Hepatocyte (in vitro differentiated cells): ENCODE measurements around the gene GAD2. TPM values are rescaled to one million over a fixed set of nuclear protein-coding genes. Genes with fewer than 3 reads are reported as not detected.

Experiments used
- DNase-seq: peaks from one replicate; pipeline ENCODE4 v3.0.0-alpha.2; 2016; ENCODE audit warnings: low spot score
- H2AFZ ChIP-seq: fragments of 200-600 bp; sonication (generic); 2 replicates; pipeline ENCODE4 v1.6.0; 2016; ENCODE audit warnings: antibody characterized with exemption, mild to moderate bottlenecking
- H3K27ac ChIP-seq: fragments of 200-600 bp; sonication (generic); 2 replicates; pipeline ENCODE4 v1.5.1; 2016; ENCODE audit warnings: mild to moderate bottlenecking
- H3K27me3 ChIP-seq: fragments of 200-600 bp; sonication (generic); 2 replicates; pipeline ENCODE4 v1.6.1; 2016
- H3K36me3 ChIP-seq: fragments of 200-600 bp; sonication (generic); replicated peaks from 2 replicates; pipeline ENCODE4 v1.5.1; 2016; ENCODE audit warnings: low read depth; ENCODE audit not compliant: insufficient read depth
- H3K4me1 ChIP-seq: fragments of 200-600 bp; sonication (generic); 2 replicates; pipeline ENCODE4 v1.5.1; 2016; ENCODE audit warnings: mild to moderate bottlenecking, moderate library complexity; ENCODE audit not compliant: insufficient read depth
- H3K4me2 ChIP-seq: fragments of 200-600 bp; sonication (generic); 2 replicates; pipeline ENCODE4 v1.6.0; 2016
- H3K4me3 ChIP-seq: fragments of 200-600 bp; sonication (generic); 2 replicates; pipeline ENCODE4 v1.5.1; 2016; ENCODE audit warnings: mild to moderate bottlenecking
- H3K79me2 ChIP-seq: fragments of 200-600 bp; sonication (generic); 2 replicates; pipeline ENCODE4 v1.6.0; 2017; ENCODE audit warnings: mild to moderate bottlenecking
- H3K9me2 ChIP-seq: fragments of 200-600 bp; sonication (generic); replicated peaks from 2 replicates; pipeline ENCODE4 v1.6.0; 2017; ENCODE audit warnings: mild to moderate bottlenecking; ENCODE audit not compliant: insufficient read depth
- H3K9me3 ChIP-seq: fragments of 200-600 bp; sonication (generic); 2 replicates; pipeline ENCODE4 v1.5.1; 2016; ENCODE audit warnings: low read depth, mild to moderate bottlenecking
- H4K20me1 ChIP-seq: fragments of 200-600 bp; sonication (generic); 2 replicates; pipeline ENCODE4 v1.6.0; 2016; ENCODE audit warnings: mild to moderate bottlenecking; ENCODE audit not compliant: insufficient read depth, poor library complexity, severe bottlenecking
- EZH2 ChIP-seq: fragments of 200-600 bp; sonication (generic); IDR thresholded peaks from 2 replicates; pipeline ENCODE4 v1.6.1; 2016; ENCODE audit warnings: antibody characterized with exemption, mild to moderate bottlenecking, borderline replicate concordance
- EZH2phosphoT487 ChIP-seq: fragments of 200-600 bp; sonication (generic); IDR thresholded peaks from one replicate; pipeline ENCODE4 v1.6.1; 2018; ENCODE audit warnings: antibody characterized with exemption, mild to moderate bottlenecking, low read depth, moderate library complexity; ENCODE audit not compliant: unreplicated experiment, severe bottlenecking
- WGBS: methylation state at CpG from one replicate; pipeline ENCODE4 v1.1.6; 2016; ENCODE audit warnings: low lambda C conversion rate; ENCODE audit errors: missing lambda C conversion rate; 5-methylcytosine and 5-hydroxymethylcytosine counted together
- polyA plus RNA-seq: library from polyadenylated mRNA; unstranded; fragments of >200 nt; fragmentation: Nextera tagmentation; extraction: Ambion mirVana; gene quantifications from 2 replicates; pipeline ENCODE4 v1.2.1, GENCODE V29; 2016
- total RNA-seq: library from RNA; depleted of rRNA; stranded (reverse); fragments of >200 nt; gene quantifications from 2 replicates; pipeline ENCODE4 v1.2.3, GENCODE V29; 2014
- TF ChIP-seq, protein P1 (sequence below): fragments of 200-600 bp; sonication (generic); IDR thresholded peaks from 2 replicates; pipeline ENCODE4 v1.5.1; 2016; ENCODE audit warnings: antibody characterized with exemption, mild to moderate bottlenecking; ENCODE audit not compliant: poor library complexity

GAD2 gene
- total and polyA plus RNA-seq, 2 experiments from 2014 or later = 0.33 to 0.53 TPM

DNA sequence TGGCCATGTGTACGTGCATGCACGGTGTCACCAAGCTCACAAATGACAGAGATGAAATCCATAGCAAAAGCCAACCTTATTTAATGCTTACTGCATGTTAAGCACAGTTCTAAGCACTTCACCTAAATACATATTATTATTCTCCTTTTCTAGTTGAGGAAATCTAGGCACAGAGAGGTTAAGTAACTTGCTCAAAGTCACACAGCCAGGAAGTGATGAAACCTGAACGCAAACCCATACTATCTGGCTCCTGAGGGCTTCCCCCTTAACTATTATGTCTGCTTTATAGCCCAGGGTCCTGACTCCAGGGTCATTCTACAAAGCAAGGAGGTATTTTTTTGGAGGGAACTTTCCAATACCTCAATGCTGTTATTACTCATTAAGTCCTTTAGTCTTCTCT lies 61.7 kb downstream of the GAD2 start:
- WGBS = 85% methylated on average over 3 of the region's 3 CpGs
- no peak overlapping the region for H2AFZ ChIP-seq
- no peaks in the 10 kb centered on the region for H3K9me2 ChIP-seq
- H4K20me1 ChIP-seq = no peaks in the 10 kb centered on the region
- H3K79me2 ChIP-seq = no peaks in the 10 kb centered on the region
- H3K9me3 ChIP-seq = no peaks in the 10 kb centered on the region
- no peaks in the 10 kb centered on the region for H3K36me3 ChIP-seq
- TF ChIP-seq EZH2phosphoT487 (no peak), EZH2 (no peak)
- TF ChIP-seq, protein P1, sequence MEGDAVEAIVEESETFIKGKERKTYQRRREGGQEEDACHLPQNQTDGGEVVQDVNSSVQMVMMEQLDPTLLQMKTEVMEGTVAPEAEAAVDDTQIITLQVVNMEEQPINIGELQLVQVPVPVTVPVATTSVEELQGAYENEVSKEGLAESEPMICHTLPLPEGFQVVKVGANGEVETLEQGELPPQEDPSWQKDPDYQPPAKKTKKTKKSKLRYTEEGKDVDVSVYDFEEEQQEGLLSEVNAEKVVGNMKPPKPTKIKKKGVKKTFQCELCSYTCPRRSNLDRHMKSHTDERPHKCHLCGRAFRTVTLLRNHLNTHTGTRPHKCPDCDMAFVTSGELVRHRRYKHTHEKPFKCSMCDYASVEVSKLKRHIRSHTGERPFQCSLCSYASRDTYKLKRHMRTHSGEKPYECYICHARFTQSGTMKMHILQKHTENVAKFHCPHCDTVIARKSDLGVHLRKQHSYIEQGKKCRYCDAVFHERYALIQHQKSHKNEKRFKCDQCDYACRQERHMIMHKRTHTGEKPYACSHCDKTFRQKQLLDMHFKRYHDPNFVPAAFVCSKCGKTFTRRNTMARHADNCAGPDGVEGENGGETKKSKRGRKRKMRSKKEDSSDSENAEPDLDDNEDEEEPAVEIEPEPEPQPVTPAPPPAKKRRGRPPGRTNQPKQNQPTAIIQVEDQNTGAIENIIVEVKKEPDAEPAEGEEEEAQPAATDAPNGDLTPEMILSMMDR = no peak
- no peak overlapping the region for H3K4me2 ChIP-seq
- no peak overlapping the region for H3K27ac ChIP-seq
- no peaks in the 10 kb centered on the region for H3K27me3 ChIP-seq
- no peaks in the 10 kb centered on the region for H3K4me1 ChIP-seq
- H3K4me3 ChIP-seq = no peak overlapping the region
- DNase-seq = no peak

DNA sequence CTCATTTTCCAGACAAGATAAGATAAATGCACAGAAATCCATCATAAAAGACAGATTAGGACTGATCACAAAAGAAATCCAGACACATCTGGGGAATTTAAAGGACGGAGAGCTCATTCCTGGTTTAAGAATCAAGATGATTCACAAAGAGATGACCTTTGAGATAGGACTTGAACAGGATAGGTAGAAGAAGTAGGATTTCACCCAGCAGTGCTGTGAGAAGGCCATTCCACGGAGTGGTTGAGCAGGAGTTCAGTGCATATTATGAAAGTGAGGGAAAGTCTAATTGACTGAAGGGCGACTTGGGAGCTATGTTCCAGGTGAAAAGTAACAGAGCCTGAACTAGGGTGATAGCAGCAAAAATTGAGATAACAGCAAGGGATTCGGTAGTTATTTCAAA lies 73.7 kb downstream of the GAD2 start:
- no peak for DNase-seq
- Histone ChIP-seq H3K27ac (no peak overlapping the region), H3K9me3 (no peaks in the 10 kb centered on the region), H3K4me1 (no peaks in the 10 kb centered on the region), H3K27me3 (peaks cover 3% of the 10 kb centered on the region), H3K79me2 (no peaks in the 10 kb centered on the region), H3K4me3 (no peak overlapping the region), H4K20me1 (no peaks in the 10 kb centered on the region), H3K4me2 (no peak overlapping the region), H3K9me2 (no peaks in the 10 kb centered on the region), H2AFZ (no peak overlapping the region), H3K36me3 (no peaks in the 10 kb centered on the region)
- WGBS = 53% methylated on average over 4 of the region's 4 CpGs
- no peak for TF ChIP-seq EZH2
- TF ChIP-seq EZH2phosphoT487 = no peak
- TF ChIP-seq, protein P1 = no peak

GRCh38 chr10:26291721-26292480 lies 75.3 kb downstream of the GAD2 start:
- no peak for DNase-seq
- no peaks in the 10 kb centered on the region for H3K9me2 ChIP-seq
- H3K27ac ChIP-seq = no peak overlapping the region
- H3K9me3 ChIP-seq = no peaks in the 10 kb centered on the region
- H3K79me2 ChIP-seq = no peaks in the 10 kb centered on the region
- WGBS = 78% methylated on average over 13 of the region's 13 CpGs
- H3K27me3 ChIP-seq = peaks cover 3% of the 10 kb centered on the region
- no peak overlapping the region for H3K4me2 ChIP-seq
- no peaks in the 10 kb centered on the region for H3K4me1 ChIP-seq
- H3K4me3 ChIP-seq = no peak overlapping the region
- no peaks in the 10 kb centered on the region for H3K36me3 ChIP-seq
- no peaks in the 10 kb centered on the region for H4K20me1 ChIP-seq
- TF ChIP-seq, protein P1 = no peak
- TF ChIP-seq EZH2 (no peak), EZH2phosphoT487 (no peak)
- no peak overlapping the region for H2AFZ ChIP-seq
